Measurements from ENCODE around the gene WNT9B.
"Not testable (repeated sequence)": the region's sequence is repeated elsewhere in the genome, so short reads cannot be mapped to it uniquely, and the experiment has no call there.

The WNT9B gene

DNA sequence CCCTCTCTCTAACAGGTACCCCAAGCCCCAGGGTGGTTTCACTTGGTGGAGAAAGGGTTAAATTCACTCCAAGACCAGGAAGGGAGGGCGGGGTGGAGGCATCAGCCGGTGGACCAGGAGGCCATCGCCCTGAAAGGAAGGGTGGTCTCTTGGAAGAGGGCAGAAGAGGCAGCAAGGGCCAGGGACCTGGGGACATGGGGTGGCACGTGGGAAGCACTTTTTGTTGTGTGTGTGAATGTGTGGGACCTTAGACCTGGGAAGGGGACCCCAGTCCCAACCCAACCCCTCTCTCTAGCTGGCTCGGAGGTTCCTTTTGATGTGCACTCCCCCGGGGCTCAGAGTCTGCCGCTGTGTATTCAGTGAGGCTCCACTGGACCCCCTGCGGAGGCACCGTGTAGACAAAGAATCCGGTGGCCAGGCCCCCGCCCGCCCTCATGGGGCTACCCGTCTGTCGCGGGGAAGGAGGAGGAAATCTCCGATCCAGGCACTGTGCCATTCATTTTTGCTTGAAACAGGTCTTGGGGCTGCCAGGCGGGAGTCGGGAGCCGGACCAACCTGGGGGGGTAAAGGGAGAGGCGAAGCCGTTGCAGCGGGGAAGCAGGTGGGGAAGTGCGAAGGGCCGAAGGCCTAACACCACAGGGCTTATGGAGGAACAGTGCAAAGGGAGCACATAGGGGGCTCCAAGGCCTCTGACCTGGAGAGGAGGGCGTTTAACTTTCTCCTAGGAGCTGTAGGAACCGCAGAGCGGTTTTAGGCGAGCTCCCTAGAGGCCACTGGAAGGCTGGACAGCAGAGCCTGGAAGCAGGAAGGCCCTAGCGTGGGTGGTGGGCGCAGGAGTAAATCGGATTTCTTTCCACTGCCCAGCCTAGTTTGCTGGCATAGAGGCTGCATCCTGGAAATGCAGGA lies 29.6 kb upstream of the WNT9B start:
- no peak for DNase-seq (ENCODE audit: low read depth in 3 of 3)

DNA sequence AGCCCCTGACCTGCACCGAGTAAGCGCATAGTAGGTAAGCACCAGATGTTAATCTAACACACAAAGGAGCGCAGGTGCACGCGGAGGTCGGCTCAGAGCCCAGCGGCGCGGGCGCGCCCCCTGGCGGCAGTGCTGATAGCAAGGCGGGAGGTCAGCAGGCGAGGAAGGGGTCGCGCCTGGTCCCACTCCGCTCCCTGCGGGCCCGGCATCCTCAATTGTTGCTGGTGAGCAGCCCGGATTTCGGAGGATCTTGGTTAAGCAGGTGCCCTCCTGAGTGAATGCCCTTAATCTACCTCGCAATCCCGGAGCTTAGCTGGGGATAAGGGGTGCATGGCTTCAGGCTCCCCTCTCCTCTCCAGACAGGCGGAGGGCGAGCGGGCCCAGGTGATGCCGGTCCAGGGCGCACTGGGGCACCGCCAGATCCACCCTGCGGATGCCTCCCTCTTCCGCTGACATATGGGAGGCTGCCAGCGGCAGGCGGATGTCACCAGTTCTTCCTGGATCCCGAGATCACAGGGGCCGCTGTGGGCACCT lies 28.9 kb upstream of the WNT9B start:
- no peak for DNase-seq (ENCODE audit: low read depth in 3 of 3)

DNA sequence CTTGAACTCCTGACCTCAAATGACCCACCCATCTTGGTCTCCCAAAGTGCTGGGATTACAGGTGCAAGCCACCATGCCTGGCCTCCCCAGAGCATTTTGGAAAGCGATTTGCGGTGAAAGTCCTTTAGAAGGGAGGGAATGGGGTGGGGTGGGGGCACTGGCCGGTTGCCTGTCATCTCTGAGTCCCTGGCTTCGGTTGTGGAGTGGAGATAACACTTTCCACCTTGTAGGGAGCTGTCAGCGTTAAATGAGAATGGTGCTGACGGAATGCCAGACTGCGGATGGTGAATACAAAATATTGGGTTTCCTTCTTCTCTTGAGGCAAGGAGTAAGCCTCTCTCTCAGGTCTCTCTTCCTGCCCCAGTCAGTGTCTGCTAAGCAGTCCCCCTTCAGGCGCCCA lies 27.7 kb upstream of the WNT9B start:
- DNase-seq (ENCODE audit: low read depth in 3 of 3), result no peak

DNA sequence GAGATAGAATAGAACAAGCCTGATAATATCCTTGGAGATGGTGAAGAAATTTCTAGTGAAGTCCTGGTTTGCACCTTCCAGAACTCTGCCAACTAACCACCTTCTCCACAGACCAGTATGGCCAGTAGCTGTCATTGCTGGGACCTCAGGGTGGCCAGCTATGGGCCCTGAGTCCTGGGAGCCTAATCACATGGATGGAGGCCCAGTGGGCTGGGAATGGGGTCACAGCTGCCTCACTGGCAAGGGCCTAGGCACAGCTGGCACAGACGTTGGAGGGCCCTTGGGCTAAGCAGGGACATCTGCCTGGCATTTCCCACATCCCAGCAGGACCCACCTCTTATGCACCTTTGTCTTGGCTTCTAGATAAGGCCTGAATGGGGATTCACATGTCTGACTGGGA lies 25.3 kb upstream of the WNT9B start:
- DNase-seq (ENCODE audit: low read depth in 3 of 3), result no peak

DNA sequence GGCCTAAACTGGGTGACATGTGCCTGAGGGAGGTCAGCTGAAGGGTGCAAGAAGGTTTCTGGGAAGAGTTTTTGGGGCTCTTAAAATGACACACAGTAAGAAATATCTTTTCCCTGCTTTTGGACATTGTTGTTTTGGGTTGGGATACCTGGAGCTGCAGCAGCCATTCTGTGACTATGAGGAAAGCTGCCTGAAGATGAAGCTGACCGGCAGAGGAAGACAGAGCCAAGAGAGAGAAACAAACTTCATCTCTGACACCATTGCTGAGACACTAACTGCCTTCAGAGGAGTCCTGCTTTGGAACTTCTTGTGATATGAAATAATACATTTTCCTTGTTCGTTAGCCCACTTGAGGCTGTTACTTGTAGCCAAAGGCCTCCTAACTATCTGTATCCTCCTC lies 24.1 kb upstream of the WNT9B start:
- no peak for DNase-seq (ENCODE audit: low read depth in 3 of 3)

DNA sequence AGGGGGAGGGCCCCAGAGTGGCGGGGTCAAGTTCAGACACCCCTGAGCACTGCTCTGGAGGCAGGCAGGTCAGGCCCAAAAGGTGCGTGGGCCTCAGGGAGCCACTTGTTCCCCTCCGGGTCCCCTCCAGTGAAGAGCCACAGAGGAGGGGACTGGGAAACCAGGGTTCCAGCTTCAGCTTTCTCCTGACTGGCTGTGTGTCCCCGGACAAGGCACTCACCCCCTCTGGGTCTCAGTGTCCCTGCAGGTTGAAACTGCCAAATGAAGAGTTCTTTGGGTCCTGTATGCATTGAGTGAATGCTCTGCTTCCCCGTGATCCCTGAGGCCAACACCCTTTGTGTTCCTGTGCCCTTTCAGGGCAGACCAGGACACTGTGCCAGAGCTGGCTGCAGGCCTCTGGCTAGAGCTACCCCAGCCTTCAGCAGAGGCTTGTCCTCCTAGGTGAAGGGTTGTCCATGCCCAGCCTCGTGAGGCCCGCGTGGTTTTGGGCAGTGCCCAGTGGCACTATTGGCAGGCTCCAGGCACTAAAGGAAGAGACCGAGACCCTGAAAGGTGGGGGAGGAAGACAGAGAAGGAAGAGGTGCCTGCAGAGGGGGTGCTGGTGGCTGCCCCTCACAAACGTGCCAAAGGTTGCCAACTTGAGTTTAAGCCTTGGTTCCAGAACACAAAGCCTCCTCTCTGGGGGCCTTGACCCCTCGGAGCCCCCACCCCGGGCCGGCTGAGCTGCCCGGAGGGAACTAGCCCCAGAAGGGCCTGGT lies 19.6 kb upstream of the WNT9B start:
- DNase-seq (ENCODE audit: low read depth in 3 of 3), result no peak

DNA sequence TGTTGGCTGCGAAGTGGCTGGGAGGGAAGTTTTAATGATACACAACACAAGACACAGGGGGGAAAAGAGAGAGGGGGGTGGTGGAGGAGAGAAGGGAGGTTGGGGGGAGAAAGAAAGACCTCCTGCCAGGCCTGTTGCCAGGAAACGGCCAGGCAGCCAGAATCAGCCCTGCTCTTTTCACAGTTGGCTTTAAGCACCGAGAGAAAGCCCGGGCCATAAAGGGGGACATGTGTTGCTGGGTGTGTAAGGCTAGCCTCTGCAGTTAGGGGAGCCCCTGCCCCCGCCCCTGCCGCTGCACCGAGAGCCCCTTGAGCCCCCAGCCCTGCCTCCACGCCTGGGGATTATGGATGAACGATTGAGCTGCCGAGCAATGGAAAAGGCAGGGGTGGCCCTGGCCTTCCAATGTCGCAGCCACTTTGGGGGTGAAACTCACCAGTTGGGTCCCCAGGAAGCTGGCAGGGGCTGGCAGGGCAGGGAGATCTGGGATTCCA lies 19.0 kb upstream of the WNT9B start:
- DNase-seq (ENCODE audit: low read depth in 3 of 3), result no peak

DNA sequence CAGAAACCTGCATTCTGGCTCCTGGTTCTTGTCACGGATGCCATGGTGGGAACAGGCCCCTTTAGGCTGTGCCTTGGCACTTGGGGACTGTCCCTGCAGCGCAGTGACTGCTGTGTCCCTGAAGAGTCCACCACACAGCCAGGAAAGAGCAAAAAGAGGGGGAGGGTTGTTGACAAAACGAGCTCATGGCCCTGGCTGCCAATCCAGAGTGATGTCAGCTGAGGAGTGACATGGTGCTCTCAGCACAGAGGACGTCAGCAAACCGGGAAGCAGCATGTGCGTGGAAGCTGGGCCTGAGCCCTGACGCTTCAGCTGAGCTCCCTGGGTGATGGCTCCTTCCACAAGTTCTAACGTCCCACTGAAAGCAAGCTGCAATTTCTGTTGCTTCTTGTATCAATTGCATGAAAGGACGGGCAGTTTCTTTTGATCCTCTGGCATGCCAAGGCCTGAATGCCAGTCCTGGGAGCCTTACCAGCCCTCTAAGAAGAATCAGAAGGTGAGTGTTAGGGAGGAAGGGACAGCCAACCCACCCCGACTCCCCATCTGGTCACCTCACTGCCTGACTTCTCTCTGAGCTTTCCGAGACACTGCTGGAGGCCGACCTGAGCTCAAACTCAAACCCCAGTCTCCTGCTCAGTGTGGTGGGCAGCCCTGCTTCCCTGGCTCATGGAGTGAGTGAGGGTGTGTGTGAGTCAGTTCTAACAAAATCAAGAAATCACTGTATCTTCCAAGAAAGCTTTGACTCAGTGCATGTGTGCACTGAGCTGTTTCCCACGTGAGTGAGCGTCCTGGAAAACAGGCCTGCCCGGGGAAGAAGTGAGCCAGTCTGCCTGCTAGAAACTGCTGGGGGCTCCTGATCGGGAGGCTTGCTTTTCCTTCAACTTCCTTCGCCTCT lies 18.2 kb upstream of the WNT9B start:
- DNase-seq (ENCODE audit: low read depth in 3 of 3), result no peak

DNA sequence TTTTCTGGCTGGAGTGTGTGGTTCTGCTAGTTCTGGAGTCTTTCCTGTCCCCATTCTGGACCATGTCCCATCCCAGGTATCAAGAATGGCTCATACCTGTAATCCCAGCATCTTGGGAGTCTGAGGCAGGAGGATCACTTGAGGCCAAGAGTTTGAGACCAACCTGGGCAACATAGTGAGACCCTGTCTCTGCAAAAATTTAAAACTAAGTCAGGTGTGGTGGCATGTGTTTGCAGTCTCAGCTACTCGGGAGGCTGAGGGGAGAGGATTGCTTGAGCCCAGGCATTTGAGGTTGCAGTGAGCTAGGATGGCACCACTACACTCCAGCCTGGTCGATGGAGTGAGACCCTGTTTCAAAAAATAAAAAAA lies 17.6 kb upstream of the WNT9B start:
- no peak for DNase-seq (ENCODE audit: low read depth in 3 of 3)

DNA sequence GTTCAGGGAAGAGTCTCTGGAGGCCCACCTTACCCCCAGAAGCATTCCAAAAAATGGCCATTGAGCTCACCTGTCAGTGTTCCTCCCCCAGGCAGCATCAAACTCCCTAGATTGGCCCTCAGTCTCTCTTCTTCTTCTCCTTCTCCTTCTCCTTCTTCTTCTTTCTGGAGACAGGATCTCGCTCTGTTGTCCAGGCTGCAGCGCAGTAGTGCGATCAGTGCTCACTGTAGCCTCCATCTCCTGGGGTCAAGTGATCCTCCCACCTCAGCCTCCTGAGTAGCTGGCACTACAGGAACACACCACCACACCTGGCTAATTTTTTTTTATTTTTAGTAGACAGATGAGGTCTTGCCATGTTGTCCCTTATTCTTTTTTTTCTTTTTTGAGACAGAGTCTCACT lies 16.5 kb upstream of the WNT9B start:
- no peak for DNase-seq (ENCODE audit: low read depth in 3 of 3)

DNA sequence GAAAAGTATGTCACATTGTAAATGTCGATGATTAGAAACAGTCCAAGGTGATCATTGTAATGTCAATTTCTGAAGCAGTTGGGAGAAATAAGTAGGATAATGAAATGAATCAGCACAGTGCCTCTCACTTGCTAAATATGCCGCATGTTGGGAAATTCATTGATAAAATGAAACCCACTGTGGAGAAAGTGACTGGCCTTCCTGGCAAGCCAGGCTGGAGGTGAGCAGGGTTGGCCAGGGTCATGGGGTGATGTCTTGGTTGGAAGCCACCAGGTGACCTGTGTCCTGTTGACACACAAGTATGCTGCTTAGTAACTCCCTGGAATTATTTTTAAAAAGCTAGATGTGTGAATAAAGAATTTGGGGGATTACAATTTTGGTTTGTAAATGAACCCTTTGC lies 14.9 kb upstream of the WNT9B start:
- no peak for DNase-seq (ENCODE audit: low read depth in 3 of 3)

DNA sequence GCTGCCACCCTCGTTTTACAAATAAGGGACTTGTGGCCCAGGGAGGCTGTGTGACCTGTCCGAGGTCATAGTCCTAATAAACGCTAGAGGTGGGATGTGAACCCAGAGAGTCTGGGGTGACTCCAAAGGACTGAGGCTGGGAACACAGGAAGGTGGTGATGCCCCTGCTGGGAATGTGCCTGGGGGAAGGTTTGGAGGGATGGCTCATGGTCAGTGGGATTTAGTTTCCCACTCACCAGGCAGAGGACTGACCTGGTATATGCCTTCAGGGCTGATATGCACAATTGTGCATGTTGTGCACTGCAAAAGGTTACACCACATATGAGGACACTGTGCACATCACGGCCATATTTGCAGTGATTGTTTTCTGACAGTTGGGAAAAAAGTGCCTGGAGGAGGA lies 13.9 kb upstream of the WNT9B start:
- no peak for DNase-seq (ENCODE audit: low read depth in 3 of 3)

DNA sequence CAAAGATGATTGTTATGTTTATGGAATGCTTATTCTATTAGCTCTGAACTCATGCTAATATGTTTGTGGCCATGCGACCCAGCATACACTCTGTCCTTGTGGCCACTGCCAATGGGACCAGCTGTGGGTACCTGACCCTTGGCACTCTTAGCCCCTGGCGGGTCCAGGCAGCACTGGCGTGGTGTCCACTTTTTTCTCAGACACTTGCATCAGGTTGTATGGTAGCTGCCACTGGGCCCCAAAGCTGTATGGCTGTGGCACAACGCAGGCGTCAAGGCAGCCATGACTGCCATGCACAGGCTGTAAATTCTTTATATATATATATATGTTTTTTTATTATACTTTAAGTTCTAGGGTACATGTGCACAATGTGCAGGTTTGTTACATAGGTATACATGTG lies 12.2 kb upstream of the WNT9B start:
- no peak for DNase-seq (ENCODE audit: low read depth in 3 of 3)

DNA sequence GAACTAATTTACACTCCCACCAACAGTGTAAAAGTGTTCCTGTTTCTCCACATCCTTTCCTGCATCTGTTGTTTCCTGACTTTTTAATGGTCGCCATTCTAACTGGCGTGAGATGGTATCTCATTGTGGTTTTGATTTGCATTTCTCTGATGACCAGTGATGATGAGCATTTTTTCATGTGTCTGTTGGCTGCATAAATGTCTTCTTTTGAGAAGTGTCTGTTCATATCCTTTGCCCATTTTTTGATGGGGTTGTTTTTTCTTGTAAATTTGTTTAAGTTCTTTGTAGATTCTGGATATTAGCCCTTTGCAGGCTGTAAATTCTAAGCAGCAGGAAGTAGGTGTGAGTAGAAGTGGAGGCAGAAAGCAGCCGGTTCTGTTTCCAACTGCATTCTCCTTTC lies 10.8 kb upstream of the WNT9B start:
- DNase-seq (ENCODE audit: low read depth in 3 of 3), result not testable (repeated sequence)

DNA sequence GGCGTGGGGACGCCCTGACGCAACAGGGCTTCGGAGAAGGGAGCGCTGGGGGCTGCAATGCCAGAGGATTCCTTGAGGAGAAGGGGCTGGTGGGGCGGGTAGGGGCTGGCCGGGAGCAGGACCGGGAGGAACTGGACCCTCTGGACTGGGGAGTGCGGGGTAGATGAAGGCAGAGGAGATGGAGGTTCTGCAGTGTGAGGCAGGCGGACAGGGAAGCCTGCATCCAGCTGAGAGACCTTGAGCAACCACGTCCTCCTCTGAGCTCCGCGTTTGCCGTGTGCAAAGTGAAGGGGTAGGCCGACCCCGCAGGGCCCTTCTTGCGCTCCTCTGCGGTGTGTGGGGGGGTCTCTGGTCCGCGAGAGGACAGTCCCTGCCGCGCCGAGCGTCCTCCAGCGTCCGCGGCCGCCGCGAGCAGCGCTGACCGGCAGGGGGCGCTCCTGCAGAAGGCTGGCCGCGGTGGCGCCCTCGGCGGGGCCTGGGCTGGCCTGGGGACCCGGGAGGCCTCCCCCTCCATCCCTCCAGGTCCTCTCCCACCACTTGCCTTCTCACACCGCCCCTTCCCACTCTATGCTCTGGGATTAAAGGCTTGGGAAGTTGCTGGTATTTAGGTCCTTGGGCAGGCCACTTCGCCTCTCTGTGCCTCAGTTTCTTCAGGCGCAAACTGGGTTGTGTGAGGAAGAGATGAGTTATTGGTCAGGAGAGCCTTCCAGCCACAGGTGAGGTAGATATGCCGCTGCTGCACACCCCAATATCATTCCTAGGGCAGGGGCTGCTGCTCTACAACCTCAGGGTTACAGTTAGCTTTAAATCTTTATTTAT lies 9.6 kb upstream of the WNT9B start:
- no peak for DNase-seq (ENCODE audit: low read depth in 3 of 3)

DNA sequence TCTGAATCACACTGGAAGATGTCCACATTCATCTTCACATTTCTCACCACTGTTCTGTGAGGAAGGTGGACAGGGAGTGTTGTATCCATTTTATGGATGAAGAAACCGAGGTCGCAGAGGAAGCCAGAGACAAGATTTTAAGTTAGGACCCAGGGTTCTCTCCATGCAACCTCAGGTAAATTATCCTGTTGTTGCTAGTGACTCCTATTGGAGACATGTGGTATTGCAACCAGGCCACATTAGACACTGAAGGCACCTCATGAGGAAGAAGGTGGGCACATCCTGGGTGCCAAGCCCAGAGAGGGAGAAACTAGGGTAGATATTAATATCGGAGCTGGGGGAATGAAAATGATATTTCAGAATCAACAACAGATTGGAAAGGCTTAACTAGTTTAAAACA lies 8.5 kb upstream of the WNT9B start:
- DNase-seq (ENCODE audit: low read depth in 3 of 3), result no peak

DNA sequence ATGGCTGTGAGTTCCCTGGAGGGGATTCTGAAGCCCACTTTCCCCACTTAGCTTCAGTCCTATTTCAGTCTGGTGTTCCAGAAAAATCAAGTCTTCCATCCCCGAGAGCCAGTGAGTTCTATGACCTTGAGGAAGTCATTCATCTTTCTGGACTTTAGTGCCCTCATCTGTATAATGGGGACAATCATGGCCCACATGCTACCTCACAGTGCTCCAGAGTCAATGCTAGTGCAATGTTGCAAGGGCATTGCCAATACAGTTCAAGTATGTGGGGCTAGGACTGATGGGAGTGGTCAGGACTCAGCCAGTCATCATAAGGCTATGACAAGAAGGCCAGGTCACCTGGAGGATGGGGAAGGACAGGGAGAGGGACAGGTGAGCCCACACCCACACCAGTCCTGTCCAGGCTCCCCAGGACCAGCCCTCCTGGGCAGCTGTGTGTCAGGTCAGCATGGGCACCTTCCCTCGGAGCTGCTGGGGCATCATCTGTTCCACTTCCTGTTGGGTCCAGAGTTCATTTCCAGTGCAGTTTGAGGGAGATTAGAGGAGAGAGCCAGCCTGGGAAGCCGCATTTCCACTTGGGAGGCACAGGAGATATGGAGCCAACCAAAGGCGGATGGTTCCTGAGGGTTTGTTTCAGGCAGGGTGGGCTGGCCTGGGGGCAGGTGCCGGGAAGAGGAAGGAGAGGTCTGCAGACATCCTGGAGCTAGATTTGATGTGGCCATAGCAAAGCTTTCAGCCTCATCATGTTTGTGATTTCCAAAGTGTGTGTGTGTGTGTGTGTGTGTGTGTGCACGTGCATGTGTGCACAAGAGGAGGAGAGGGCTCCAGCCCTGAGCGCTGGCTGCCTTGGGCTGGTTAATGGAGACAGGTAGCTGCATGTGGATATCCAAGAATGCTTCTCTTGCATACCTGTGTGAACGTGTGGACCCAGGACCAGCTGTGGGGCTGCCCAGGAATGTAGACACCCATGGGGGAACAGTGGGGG lies 3.9 kb upstream of the WNT9B start:
- DNase-seq (ENCODE audit: low read depth in 3 of 3), result no peak

DNA sequence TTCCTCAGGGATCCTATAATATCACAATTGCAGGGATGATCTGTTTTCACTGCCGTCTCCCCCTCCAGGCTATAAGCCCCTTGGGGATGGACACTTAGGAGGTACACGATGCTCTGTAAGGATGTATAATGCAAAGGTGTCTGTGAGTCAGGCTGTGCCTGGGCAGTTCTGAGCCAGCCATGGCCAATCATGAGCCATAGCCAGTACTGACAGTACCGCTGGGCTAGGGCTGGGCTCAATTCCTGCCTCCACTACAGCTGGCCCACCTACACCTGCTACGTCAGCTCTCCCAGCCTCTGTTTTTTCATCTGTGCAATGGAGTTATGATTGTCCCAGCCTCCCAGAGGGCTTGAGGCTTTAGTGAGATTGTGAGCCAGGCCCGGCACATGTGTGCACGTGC lies 2.8 kb upstream of the WNT9B start:
- DNase-seq (ENCODE audit: low read depth in 3 of 3), result no peak

DNA sequence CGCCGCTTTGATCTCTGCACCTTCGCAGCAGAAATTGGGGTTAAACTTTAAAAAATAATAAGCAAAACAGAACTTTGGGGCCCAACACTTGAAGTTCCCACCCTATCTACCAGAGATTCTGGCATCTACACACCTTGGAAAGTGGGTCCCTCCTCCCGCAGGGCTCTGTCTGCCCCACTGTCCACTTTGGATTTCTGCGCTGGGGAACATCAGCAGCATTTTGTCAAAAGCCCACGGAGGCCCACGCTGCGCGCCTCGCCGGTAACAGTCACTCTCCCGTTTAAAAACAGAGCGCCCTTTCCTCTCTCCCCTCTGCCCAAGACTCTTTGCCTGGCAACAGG lies 725 bp upstream of the WNT9B start:
- DNase-seq (ENCODE audit: low read depth in 3 of 3), result no peak

DNA sequence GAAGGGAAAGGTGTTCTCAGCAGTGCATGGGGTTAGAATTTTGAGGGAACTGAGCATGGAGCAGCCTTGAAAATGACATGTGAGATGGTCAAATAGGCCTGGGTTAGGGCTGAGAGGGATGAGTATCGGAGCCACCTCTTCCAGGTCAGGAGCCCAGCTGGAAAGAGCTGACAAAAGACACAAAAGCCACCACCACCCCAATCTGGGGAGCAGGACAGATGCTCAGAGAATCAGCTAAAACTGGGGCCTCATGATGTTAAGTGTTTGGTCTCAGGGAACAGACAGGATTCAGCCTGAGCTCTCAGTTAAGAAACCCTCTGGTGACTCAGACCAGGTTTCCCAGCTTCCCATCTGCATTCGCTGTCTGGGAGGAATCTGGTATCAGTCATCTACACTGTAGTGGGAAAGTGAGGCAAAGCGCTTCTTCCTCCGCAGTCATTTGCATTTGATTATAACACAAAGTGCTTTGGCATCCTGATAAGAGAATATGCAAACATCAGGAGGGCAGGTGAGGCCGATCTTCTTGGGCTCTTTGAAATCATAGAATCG lies 2.6 kb downstream of the WNT9B start:
- DNase-seq (ENCODE audit: low read depth in 3 of 3), result no peak
